Measurements from ENCODE around the gene COL23A1. TPM values are rescaled to one million over a fixed set of nuclear protein-coding genes. Genes with fewer than 3 reads are reported as not detected.

The COL23A1 gene
- total and polyA plus RNA-seq, 2 experiments from 2014 or later = 1.1 to 5.1 TPM

GRCh38 chr5:178595150-178595549, 5.0 kb upstream of the COL23A1 start:
- Histone ChIP-seq H3K4me3 (no peak overlapping the region), H3K4me1 (ENCODE audit: insufficient read depth) (peaks cover 4% of the 10 kb centered on the region), H3K9me3 (ENCODE audit: low read depth) (peaks cover 17% of the 10 kb centered on the region), H3K79me2 (no peaks in the 10 kb centered on the region), H3K4me2 (no peak overlapping the region), H3K27ac (no peak overlapping the region), H3K36me3 (replicated peaks; ENCODE audit: insufficient read depth, low read depth) (no peaks in the 10 kb centered on the region), H4K20me1 (ENCODE audit: insufficient read depth, poor library complexity, severe bottlenecking) (no peaks in the 10 kb centered on the region), H3K27me3 (no peaks in the 10 kb centered on the region), H2AFZ (no peak overlapping the region), H3K9me2 (replicated peaks; ENCODE audit: insufficient read depth) (no peaks in the 10 kb centered on the region)
- no peak for TF ChIP-seq EZH2phosphoT487 (IDR thresholded peaks at IDR 0.05; ENCODE audit: low read depth, severe bottlenecking, unreplicated experiment)
- no peak for TF ChIP-seq CTCF (IDR thresholded peaks at IDR 0.05; ENCODE audit: poor library complexity)
- no peak for TF ChIP-seq EZH2 (IDR thresholded peaks at IDR 0.05; ENCODE audit: borderline replicate concordance)
- DNase-seq (ENCODE audit: low spot score) = no peak

- Histone ChIP-seq H2AFZ (no peak overlapping the region), H3K4me3 (no peak overlapping the region), H3K9me3 (ENCODE audit: low read depth) (peaks cover 12% of the 10 kb centered on the region), H3K9me2 (replicated peaks; ENCODE audit: insufficient read depth) (no peaks in the 10 kb centered on the region), H3K27ac (no peak overlapping the region), H3K27me3 (peaks cover 32% of the 10 kb centered on the region), H3K4me1 (ENCODE audit: insufficient read depth) (peaks cover 10% of the 10 kb centered on the region), H3K4me2 (peak overlapping the region; percentile 99), H3K79me2 (no peaks in the 10 kb centered on the region), H3K36me3 (replicated peaks; ENCODE audit: insufficient read depth, low read depth) (no peaks in the 10 kb centered on the region), H4K20me1 (ENCODE audit: insufficient read depth, poor library complexity, severe bottlenecking) (no peaks in the 10 kb centered on the region)
- TF ChIP-seq CTCF (IDR thresholded peaks at IDR 0.05; ENCODE audit: poor library complexity) = no peak
- no peak for TF ChIP-seq EZH2phosphoT487 (IDR thresholded peaks at IDR 0.05; ENCODE audit: low read depth, severe bottlenecking, unreplicated experiment)
- TF ChIP-seq EZH2 (IDR thresholded peaks at IDR 0.05; ENCODE audit: borderline replicate concordance) = no peak
- DNase-seq (ENCODE audit: low spot score) = no peak
- WGBS (ENCODE audit: low lambda C conversion rate, missing lambda C conversion rate) = 48% methylated on average over 9 of the region's 9 CpGs
Measured at GRCh38 chr5:178590924-178591423, 781 bp upstream of the COL23A1 start.

- Histone ChIP-seq H2AFZ (no peak overlapping the region), H3K4me2 (peak overlapping the region; percentile 99), H4K20me1 (ENCODE audit: insufficient read depth, poor library complexity, severe bottlenecking) (no peaks in the 10 kb centered on the region), H3K27ac (no peak overlapping the region), H3K27me3 (peaks cover 32% of the 10 kb centered on the region), H3K9me3 (ENCODE audit: low read depth) (no peaks in the 10 kb centered on the region), H3K4me1 (ENCODE audit: insufficient read depth) (peaks cover 10% of the 10 kb centered on the region), H3K36me3 (replicated peaks; ENCODE audit: insufficient read depth, low read depth) (no peaks in the 10 kb centered on the region), H3K79me2 (no peaks in the 10 kb centered on the region), H3K9me2 (replicated peaks; ENCODE audit: insufficient read depth) (no peaks in the 10 kb centered on the region), H3K4me3 (no peak overlapping the region)
- 9% methylated on average over 88 of the region's 91 CpGs for WGBS (ENCODE audit: low lambda C conversion rate, missing lambda C conversion rate)
- TF ChIP-seq CTCF (IDR thresholded peaks at IDR 0.05; ENCODE audit: poor library complexity) (peak; percentile 33), EZH2 (IDR thresholded peaks at IDR 0.05; ENCODE audit: borderline replicate concordance) (peak; percentile 13), EZH2phosphoT487 (IDR thresholded peaks at IDR 0.05; ENCODE audit: low read depth, severe bottlenecking, unreplicated experiment) (no peak)
- peak; percentile 80 for DNase-seq (ENCODE audit: low spot score)
Measured at GRCh38 chr5:178589180-178590140, 733 bp downstream of the COL23A1 start.

Data from hepatocyte (in vitro differentiated cells).